ENCODE data around the gene ATPAF1.

The ATPAF1 gene

GRCh38 chr1:46583494-46583893 is 84.7 kb downstream of the ATPAF1 start:
- Histone ChIP-seq H3K9me3 (ENCODE audit: low read length) (no peaks in the 10 kb centered on the region), H3K4me2 (ENCODE audit: low read length) (no peak overlapping the region), H3K9ac (ENCODE audit: low read length) (no peak overlapping the region), H3K4me3 (ENCODE audit: low read depth, low read length, poor library complexity, severe bottlenecking) (no peak overlapping the region), H3K36me3 (ENCODE audit: insufficient read depth, low read length) (peaks cover 17% of the 10 kb centered on the region), H2AFZ (ENCODE audit: low read length) (no peak overlapping the region), H3K27me3 (ENCODE audit: insufficient read depth, low read length) (no peaks in the 10 kb centered on the region), H3K27ac (ENCODE audit: low read depth, low read length, poor library complexity, severe bottlenecking) (no peak overlapping the region), H3K4me1 (ENCODE audit: insufficient read depth, low read length, severe bottlenecking) (no peaks in the 10 kb centered on the region), H3K79me2 (ENCODE audit: insufficient read depth, low read length) (no peaks in the 10 kb centered on the region), H3K9me2 (ENCODE audit: low read depth, low read length) (no peaks in the 10 kb centered on the region), H4K20me1 (ENCODE audit: insufficient read depth, low read length) (no peaks in the 10 kb centered on the region), H3F3A (ENCODE audit: insufficient read depth, low read length) (no peaks in the 10 kb centered on the region)
- TF ChIP-seq CTCF (IDR thresholded peaks at IDR 0.05; ENCODE audit: low read length) (no peak), EZH2 (IDR thresholded peaks at IDR 0.05; ENCODE audit: borderline replicate concordance, low read length) (no peak)

DNA sequence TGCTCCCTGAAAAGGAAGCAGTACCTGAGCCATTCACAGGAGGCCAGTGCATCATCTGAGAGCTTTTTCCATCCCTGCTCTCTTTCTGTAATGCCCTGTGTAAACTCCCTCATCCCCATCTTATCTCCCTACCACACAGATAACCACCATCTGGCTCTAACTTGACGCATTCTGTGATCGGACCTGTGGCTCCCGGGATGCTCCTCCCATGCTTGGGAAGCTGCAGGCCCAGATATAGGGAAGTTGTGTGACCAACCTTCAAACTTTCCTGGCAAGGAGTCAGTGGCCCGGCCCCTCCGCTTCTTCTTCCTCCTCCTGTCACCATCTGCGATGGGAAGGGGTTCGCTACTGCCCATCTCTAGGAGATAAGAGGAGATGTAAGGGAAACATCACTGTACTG is 85.2 kb downstream of the ATPAF1 start:
- H3F3A ChIP-seq (ENCODE audit: insufficient read depth, low read length) = no peaks in the 10 kb centered on the region
- peaks cover 13% of the 10 kb centered on the region for H3K36me3 ChIP-seq (ENCODE audit: insufficient read depth, low read length)
- TF ChIP-seq CTCF (IDR thresholded peaks at IDR 0.05; ENCODE audit: low read length) = no peak
- no peak for TF ChIP-seq EZH2 (IDR thresholded peaks at IDR 0.05; ENCODE audit: borderline replicate concordance, low read length)
- no peak overlapping the region for H3K4me2 ChIP-seq (ENCODE audit: low read length)
- H3K9me2 ChIP-seq (ENCODE audit: low read depth, low read length) = no peaks in the 10 kb centered on the region
- no peak overlapping the region for H2AFZ ChIP-seq (ENCODE audit: low read length)
- no peak overlapping the region for H3K27ac ChIP-seq (ENCODE audit: low read depth, low read length, poor library complexity, severe bottlenecking)
- H4K20me1 ChIP-seq (ENCODE audit: insufficient read depth, low read length) = no peaks in the 10 kb centered on the region
- no peak overlapping the region for H3K4me3 ChIP-seq (ENCODE audit: low read depth, low read length, poor library complexity, severe bottlenecking)
- no peaks in the 10 kb centered on the region for H3K9me3 ChIP-seq (ENCODE audit: low read length)
- no peaks in the 10 kb centered on the region for H3K79me2 ChIP-seq (ENCODE audit: insufficient read depth, low read length)
- H3K9ac ChIP-seq (ENCODE audit: low read length) = no peak overlapping the region
- no peaks in the 10 kb centered on the region for H3K27me3 ChIP-seq (ENCODE audit: insufficient read depth, low read length)
- H3K4me1 ChIP-seq (ENCODE audit: insufficient read depth, low read length, severe bottlenecking) = no peaks in the 10 kb centered on the region
